Caco-2 (cell line): ENCODE results near the gene IGFBP2. TPM values are rescaled to one million over a fixed set of nuclear protein-coding genes. Genes with fewer than 3 reads are reported as not detected.

Experiments used
- BruUV-seq: library from RNA; stranded (reverse); fragments of 400-500 nt; replicated peaks from 2 replicates; lab custom pipeline; 2021; lab: Mats Ljungman, UMichigan
- CTCF ChIA-PET: fragments of 300-600 bp; sonication (Branson Sonifier 250); formaldehyde crosslinking; loops from one replicate; lab custom pipeline; 2022; ENCODE audit warnings: antibody characterized with exemption; lab: Charles Lee
- POLR2A ChIA-PET: fragments of 300-600 bp; sonication (Branson Sonifier 250); formaldehyde crosslinking; loops from one replicate; lab custom pipeline; 2022; ENCODE audit warnings: antibody characterized with exemption; lab: Charles Lee
- DNase-seq, 2 experiments: peaks; one replicate each; pipeline versions ENCODE4 v3.0.0 to v3.0.0-alpha.2; 2020 to 2022
- H3K27me3 ChIP-seq: replicated peaks from 2 replicates; pipeline ENCODE4 v1.6.0; 2011; ENCODE audit warnings: low read length; ENCODE audit not compliant: control insufficient read depth, insufficient read depth
- H3K36me3 ChIP-seq: 2 replicates; pipeline ENCODE4 v1.5.1; 2011; ENCODE audit warnings: low read length; ENCODE audit not compliant: control insufficient read depth, insufficient read depth
- H3K4me1 ChIP-seq: fragments of 250-450 bp; sonication (Bioruptor Pico); 2 replicates; pipeline ENCODE4 v1.5.1; 2020; ENCODE audit warnings: mild to moderate bottlenecking
- H3K4me3 ChIP-seq: 2 replicates; pipeline ENCODE4 v1.5.1; 2011; ENCODE audit warnings: low read depth, mild to moderate bottlenecking, control low read depth, low read length
- H3K9me3 ChIP-seq: fragments of 250-450 bp; sonication (Bioruptor Pico); 2 replicates; pipeline ENCODE4 v1.5.1; 2020; ENCODE audit warnings: mild to moderate bottlenecking, moderate library complexity
- H3K27ac Mint-ChIP-seq: one replicate; pipeline ENCODE4 v1.8.0; 2022; ENCODE audit warnings: mixed read lengths; ENCODE audit not compliant: unreplicated experiment
- H3K27me3 Mint-ChIP-seq: one replicate; pipeline ENCODE4 v1.8.0; 2022; ENCODE audit warnings: mixed read lengths; ENCODE audit not compliant: insufficient read depth, unreplicated experiment
- H3K36me3 Mint-ChIP-seq: one replicate; pipeline ENCODE4 v1.8.0; 2022; ENCODE audit warnings: mild to moderate bottlenecking, mixed read lengths; ENCODE audit not compliant: insufficient read depth, unreplicated experiment
- H3K4me1 Mint-ChIP-seq: one replicate; pipeline ENCODE4 v1.8.0; 2022; ENCODE audit warnings: low read depth, mixed read lengths; ENCODE audit not compliant: unreplicated experiment
- H3K4me3 Mint-ChIP-seq: one replicate; pipeline ENCODE4 v1.8.0; 2022; ENCODE audit warnings: mild to moderate bottlenecking, moderate library complexity, mixed read lengths; ENCODE audit not compliant: unreplicated experiment
- H3K9me3 Mint-ChIP-seq: one replicate; pipeline ENCODE4 v1.8.0; 2022; ENCODE audit warnings: mixed read lengths; ENCODE audit not compliant: unreplicated experiment
- intact Hi-C: fragments of 100-400 bp; cut with micrococcal nuclease; formaldehyde crosslinking; loops from one replicate; pipeline ENCODE4 v1.10.0; 2022; ENCODE audit not compliant: unreplicated experiment
- total RNA-seq: library from RNA; stranded (reverse); gene quantifications from 2 replicates; pipeline ENCODE4 v1.2.3, GENCODE V29; 2022
- TF ChIP-seq, protein P1 (sequence below), 2 experiments: fragments of 200-600 bp in 1 of 2; IDR thresholded peaks; 1 replicate in 1 of 2; 2 replicates in 1 of 2; pipeline versions ENCODE4 v1.5.1 to v1.8.0; 2011 to 2022; ENCODE audit warnings: antibody characterized with exemption in 1 of 2, control low read depth in 1 of 2, inconsistent platforms in 1 of 2, low read depth in 1 of 2, low read length in 1 of 2, mild to moderate bottlenecking in 1 of 2, moderate library complexity in 1 of 2; ENCODE audit not compliant: insufficient read depth in 1 of 2, severe bottlenecking in 1 of 2, unreplicated experiment in 1 of 2

Gene IGFBP2
- total RNA-seq, 1 experiment from 2014 or later: 6.6 TPM

DNA sequence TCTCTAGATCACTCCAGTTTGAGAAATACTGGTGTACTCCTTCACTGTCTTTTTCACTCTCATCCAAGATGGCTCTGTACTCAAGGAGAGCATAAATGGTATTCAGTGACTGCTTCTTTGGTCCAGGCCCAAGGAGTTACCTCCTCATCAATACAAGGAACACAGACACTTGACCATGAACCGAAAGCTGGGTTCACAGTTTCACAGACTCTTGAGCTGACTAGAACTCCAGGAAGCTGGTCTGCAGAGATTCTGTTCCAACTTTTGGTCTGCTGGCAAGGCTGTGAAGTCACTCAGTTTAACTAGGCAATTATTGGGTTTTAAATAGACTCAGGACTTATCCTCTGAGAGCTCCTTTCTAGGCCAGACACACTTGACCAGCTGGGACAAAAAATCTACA is 69.5 kb downstream of the IGFBP2 start:
- no peaks in the 10 kb centered on the region for H3K36me3 ChIP-seq
- POLR2A ChIA-PET: no interaction called here
- H3K4me1 ChIP-seq: peaks cover 6% of the 10 kb centered on the region; the same call in 1 of the 2 replicates
- no peaks in the 10 kb centered on the region for H3K9me3 ChIP-seq
- Mint-ChIP-seq H3K4me3 (no peak overlapping the region), H3K27me3 (no peaks in the 10 kb centered on the region), H3K4me1 (no peaks in the 10 kb centered on the region), H3K36me3 (no peaks in the 10 kb centered on the region), H3K9me3 (no peaks in the 10 kb centered on the region), H3K27ac (no peak overlapping the region)
- CTCF ChIA-PET: no interaction called here
- H3K27me3 ChIP-seq: no peaks in the 10 kb centered on the region; the same call in 1 of the 2 replicates
- no TSS peak for BruUV-seq
- no peak overlapping the region for H3K4me3 ChIP-seq
- DNase-seq: no peak
- intact Hi-C loops: no loop called here
- TF ChIP-seq, protein P1, sequence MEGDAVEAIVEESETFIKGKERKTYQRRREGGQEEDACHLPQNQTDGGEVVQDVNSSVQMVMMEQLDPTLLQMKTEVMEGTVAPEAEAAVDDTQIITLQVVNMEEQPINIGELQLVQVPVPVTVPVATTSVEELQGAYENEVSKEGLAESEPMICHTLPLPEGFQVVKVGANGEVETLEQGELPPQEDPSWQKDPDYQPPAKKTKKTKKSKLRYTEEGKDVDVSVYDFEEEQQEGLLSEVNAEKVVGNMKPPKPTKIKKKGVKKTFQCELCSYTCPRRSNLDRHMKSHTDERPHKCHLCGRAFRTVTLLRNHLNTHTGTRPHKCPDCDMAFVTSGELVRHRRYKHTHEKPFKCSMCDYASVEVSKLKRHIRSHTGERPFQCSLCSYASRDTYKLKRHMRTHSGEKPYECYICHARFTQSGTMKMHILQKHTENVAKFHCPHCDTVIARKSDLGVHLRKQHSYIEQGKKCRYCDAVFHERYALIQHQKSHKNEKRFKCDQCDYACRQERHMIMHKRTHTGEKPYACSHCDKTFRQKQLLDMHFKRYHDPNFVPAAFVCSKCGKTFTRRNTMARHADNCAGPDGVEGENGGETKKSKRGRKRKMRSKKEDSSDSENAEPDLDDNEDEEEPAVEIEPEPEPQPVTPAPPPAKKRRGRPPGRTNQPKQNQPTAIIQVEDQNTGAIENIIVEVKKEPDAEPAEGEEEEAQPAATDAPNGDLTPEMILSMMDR (IDR thresholded peaks at IDR 0.05; ENCODE audit: insufficient read depth in 1 of 2, low read depth in 1 of 2, low read length in 1 of 2, severe bottlenecking in 1 of 2, unreplicated experiment in 1 of 2): no peak

GRCh38 chr2:216710551-216711301 is 77.5 kb downstream of the IGFBP2 start:
- CTCF ChIA-PET: interaction anchor here (0.5 kb wide), 1 partner anchor 28 kb away, joined by 4 read pairs; no protein-coding TSS in a partner anchor
- no TSS peak for BruUV-seq
- H3K4me3 ChIP-seq: no peak overlapping the region
- H3K36me3 ChIP-seq: no peaks in the 10 kb centered on the region
- no peak overlapping the region for H3K27ac Mint-ChIP-seq
- DNase-seq: no peak
- no peaks in the 10 kb centered on the region for H3K4me1 ChIP-seq
- no peaks in the 10 kb centered on the region for H3K27me3 ChIP-seq
- H3K4me1 Mint-ChIP-seq: no peaks in the 10 kb centered on the region
- POLR2A ChIA-PET: no interaction called here
- peaks cover 9% of the 10 kb centered on the region for H3K27me3 Mint-ChIP-seq
- H3K9me3 Mint-ChIP-seq: peaks cover 6% of the 10 kb centered on the region
- no peaks in the 10 kb centered on the region for H3K9me3 ChIP-seq
- no peak overlapping the region for H3K4me3 Mint-ChIP-seq
- TF ChIP-seq, protein P1 (IDR thresholded peaks at IDR 0.05; ENCODE audit: insufficient read depth in 1 of 2, low read depth in 1 of 2, low read length in 1 of 2, severe bottlenecking in 1 of 2, unreplicated experiment in 1 of 2): no peak
- no peaks in the 10 kb centered on the region for H3K36me3 Mint-ChIP-seq
- intact Hi-C loops: no loop called here

DNA sequence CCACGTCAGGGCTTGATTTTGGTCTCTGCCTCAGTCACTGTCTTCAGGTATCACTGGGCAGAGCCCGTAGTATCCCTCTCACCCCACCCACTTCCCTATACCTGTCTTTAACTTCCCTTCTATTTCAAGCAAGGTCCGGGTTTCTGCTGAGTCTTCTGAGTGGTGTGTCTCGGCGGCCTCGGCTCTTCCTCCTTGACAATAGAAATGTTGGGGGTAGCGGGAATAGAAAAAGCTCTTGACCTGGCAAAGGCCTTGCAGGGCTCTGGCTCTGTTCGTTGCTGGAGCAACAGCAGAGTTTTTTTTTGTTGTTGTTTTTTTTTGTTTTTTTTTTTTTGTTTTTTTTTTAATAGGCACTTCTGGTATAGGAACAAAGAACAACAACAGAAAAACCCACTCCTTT is 78.1 kb downstream of the IGFBP2 start:
- no peak overlapping the region for H3K27ac Mint-ChIP-seq
- POLR2A ChIA-PET: no interaction called here
- BruUV-seq: no TSS peak

More for the DNA sequence above, 78.1 kb downstream of the IGFBP2 start:
- no peaks in the 10 kb centered on the region for H3K9me3 ChIP-seq
- DNase-seq: no peak
- Mint-ChIP-seq H3K27me3 (peaks cover 9% of the 10 kb centered on the region), H3K36me3 (no peaks in the 10 kb centered on the region), H3K9me3 (peaks cover 6% of the 10 kb centered on the region), H3K4me3 (no peak overlapping the region), H3K4me1 (no peaks in the 10 kb centered on the region)
- H3K4me1 ChIP-seq: no peaks in the 10 kb centered on the region
- no peaks in the 10 kb centered on the region for H3K27me3 ChIP-seq
- no peaks in the 10 kb centered on the region for H3K36me3 ChIP-seq
- CTCF ChIA-PET: interaction anchor here (0.5 kb wide), 1 partner anchor 29 kb away, joined by 4 read pairs; no protein-coding TSS in a partner anchor
- H3K4me3 ChIP-seq: no peak overlapping the region
- intact Hi-C loops: no loop called here
- TF ChIP-seq, protein P1 (IDR thresholded peaks at IDR 0.05; ENCODE audit: insufficient read depth in 1 of 2, low read depth in 1 of 2, low read length in 1 of 2, severe bottlenecking in 1 of 2, unreplicated experiment in 1 of 2): no peak
